Renal cortex interstitium (tissue), 11 donors: ENCODE data around the gene STARD13. TPM values are rescaled to one million over a fixed set of nuclear protein-coding genes. Genes with fewer than 3 reads are reported as not detected.

Experiments
- DNase-seq, 11 donors: peaks; one replicate each; pipeline ENCODE4 v3.0.0-alpha.2; 2013; ENCODE audit warnings: low read depth in 9 of 11, low spot score in 4 of 11; ENCODE audit errors: extremely low read depth in 1 of 11
- polyA plus RNA-seq, 3 donors: library from polyadenylated mRNA; unstranded; fragments of 120-200 nt; gene quantifications; one replicate each; pipeline ENCODE4 v1.2.1, GENCODE V29; 2013; ENCODE audit not compliant: insufficient read length in 3 of 3

The STARD13 gene
- polyA plus RNA-seq, 3 donors: 21.4 to 33.0 (median 21.6) TPM

DNA sequence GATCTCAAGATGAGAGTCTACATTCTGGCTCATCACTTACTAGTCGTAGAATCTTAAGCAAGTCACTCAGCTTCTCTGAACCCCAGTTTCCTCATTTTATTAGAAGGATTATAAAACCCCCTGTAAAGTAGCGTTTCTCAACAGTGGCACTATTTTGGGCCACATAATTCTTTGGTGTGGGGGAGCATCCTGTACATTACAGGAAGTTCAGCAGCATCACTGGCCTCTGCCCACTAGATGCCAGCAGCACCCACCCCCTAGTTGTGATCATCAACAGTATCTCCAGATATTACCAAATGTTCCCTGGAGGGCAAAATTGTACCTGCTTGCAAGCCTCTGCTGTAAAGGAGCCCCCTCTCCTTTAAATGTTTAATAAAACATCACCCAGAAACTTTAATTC lies 22.6 kb downstream of the STARD13 start:
- DNase-seq: no peak

- no peak for DNase-seq
Observed at GRCh38 chr13:33262594-33262993, 23.0 kb downstream of the STARD13 start.

GRCh38 chr13:33262062-33262487 lies 23.5 kb downstream of the STARD13 start:
- DNase-seq: no peak

DNA sequence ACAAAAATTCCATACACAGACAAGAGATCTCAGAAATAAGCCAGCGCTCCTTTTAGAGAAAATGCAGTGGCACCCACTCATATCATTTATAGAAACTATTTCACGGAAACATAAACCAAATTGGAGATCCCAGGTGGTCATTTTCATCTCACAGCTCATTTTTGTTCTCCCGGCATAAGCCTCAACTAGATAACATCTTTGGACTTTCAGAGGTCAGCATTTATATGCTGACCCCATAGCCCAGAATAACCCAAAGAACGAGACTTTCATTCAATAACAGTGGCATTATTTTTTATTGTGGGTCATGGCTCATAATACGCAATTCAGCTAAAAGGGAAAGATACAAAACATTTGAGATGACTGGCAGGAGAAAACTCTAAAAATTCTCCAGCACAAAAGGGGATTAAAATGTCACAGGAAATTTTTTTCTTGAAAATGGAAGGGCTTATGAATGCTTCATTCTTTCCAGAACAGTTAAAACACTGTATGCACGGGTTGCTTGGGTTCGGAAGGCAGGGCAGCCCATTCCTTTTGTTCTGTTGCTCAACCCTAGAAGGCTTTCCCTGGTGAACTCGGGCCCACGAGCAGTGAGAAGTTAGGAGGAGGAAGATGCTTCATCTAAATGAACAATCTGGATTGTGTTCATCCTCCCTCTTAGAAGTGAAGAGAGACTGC lies 24.0 kb downstream of the STARD13 start:
- DNase-seq: no peak

DNA sequence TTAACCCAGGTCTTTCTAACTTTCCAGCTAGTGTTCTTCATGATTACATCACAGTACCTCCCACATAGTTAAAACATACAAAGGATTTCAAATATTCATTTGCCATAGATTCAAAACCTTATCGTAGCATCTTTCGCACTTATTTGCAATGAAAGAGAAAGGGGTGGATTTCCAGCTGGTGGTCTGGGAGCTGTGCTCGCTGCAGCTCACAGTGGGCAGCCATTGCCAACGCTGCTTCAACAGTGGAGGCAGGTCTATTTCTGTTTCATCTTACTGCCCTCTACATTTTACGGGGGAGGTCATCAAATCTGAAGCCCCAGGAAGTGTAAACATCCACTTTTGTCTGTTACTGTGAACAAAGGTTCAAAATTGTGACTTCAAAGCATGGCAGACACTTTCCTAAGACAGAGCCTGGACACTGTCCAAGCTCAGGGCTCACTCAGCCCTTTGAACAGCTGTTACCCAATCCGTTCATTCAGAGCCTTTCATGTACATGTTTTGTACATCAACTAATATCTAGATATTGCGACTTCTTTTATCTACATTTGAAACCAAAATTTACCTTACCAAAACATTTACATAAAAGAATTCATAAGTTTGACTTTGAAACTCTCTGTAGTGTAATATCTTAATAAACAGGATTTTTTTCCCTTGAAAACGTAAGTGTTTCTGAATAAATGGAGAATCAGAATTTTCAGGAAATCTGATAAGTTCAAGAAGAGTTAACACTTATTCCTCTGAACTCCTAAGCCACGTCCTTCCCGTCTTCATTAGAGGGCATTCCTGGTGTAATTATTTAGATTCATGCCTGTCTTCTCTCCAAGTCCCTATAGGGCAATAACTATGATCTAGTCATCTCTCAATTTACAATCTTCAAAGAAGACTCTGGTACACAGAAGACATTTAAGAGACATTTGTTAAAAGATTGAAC lies 25.1 kb downstream of the STARD13 start:
- no peak for DNase-seq

- DNase-seq: no peak
Observed at GRCh38 chr13:33259296-33259695, 26.3 kb downstream of the STARD13 start.

GRCh38 chr13:33258808-33259193 lies 26.8 kb downstream of the STARD13 start:
- DNase-seq: no peak

DNA sequence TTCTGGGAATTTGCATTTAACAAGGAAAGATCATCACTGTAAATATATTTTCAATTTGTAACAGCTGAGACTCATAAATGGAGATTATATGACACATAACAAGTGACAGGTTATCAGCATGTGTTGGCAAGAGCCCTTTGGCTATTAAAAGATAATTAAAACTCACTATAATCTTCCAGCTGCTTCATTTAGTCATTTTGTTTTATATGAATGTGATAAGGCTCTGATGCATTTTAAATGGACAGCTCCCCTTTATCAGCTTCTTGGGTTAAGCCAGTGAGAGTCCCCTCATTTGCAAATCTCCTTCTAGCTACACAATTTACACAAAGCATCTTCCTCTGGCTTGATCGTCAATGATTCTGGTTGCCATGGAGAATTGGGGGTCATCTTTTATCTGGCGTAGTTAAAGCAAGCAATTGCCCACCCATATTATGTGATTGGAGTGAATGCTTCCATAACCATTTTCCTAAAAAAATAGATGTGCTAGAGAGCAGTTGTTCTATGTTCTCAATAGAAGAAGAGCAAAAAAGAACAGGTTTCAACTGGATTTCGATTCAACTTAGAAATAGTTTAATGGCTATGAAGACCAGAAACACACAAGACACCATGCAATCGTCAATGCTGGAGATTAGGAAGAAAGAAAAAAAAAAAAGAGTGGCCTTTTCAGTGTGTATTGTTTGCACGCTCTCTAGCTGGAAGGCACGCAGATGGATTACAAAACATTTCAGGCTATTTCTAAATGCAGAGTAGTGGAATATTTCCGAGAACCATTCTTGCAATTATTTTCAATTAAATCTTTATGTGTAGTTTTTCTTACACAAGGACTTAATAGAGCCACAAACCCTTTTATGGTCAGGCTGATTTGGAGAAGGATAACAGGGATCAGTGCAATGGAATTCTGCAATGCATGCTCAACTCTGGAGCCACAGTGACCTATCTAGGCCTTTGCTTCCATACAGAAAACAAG lies 27.4 kb downstream of the STARD13 start:
- DNase-seq: no peak

DNA sequence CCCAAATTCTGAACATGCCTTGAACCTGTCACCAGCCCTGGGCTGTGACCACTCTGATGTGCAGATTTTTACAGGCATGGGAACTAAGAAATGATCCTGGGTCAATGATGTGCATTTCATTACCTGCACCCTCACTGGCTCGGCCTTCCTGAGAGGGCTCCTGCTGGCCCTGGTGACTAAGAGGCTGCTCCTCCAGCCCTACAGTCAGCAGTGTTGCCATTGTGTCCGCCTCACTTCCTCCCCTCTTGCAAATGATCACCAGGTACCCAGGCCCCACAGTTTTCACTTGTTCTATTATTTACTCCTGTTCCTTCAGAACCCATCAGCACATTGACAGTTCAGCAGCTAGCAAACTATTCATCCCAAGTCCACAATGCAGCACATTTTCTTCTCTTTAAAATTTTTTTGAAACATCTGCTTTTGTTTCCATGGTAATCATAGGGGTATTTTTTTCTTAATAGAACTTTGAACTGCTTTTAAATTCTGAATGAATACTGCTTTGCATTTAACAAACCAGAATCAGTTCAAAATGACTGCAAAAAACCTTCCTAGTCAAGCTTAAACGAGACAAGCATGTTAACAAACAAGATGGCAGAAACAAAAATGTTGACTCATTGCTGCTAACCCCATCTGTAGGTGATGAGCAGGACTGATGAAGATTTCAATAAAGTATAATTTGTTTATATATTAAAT lies 29.3 kb downstream of the STARD13 start:
- DNase-seq: no peak

GRCh38 chr13:33252135-33252534 lies 33.4 kb downstream of the STARD13 start:
- no peak for DNase-seq

GRCh38 chr13:33251131-33251661 lies 34.4 kb downstream of the STARD13 start:
- DNase-seq: no peak

- no peak for DNase-seq
Observed at GRCh38 chr13:33250609-33251008, 34.9 kb downstream of the STARD13 start.

- no peak for DNase-seq
Observed at GRCh38 chr13:33249894-33250293, 35.7 kb downstream of the STARD13 start.

DNA sequence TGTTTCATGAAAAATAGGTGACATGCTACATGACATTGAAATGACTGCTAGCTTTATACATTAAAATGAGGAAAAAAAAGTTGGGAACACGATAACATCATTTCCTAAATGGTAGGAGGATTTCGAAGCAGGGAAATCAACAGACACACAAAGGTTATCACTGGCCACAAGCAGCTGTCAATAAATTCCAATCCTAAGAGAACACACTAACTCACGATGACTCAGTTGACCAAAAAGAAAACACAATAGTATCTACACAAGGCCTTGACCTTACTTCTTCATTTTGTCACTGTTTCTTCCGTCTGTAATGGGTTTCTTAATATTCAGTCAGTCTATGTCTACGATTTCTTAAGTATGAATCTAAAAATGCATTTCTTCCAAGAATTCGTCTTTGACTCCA lies 36.5 kb downstream of the STARD13 start:
- no peak for DNase-seq

DNA sequence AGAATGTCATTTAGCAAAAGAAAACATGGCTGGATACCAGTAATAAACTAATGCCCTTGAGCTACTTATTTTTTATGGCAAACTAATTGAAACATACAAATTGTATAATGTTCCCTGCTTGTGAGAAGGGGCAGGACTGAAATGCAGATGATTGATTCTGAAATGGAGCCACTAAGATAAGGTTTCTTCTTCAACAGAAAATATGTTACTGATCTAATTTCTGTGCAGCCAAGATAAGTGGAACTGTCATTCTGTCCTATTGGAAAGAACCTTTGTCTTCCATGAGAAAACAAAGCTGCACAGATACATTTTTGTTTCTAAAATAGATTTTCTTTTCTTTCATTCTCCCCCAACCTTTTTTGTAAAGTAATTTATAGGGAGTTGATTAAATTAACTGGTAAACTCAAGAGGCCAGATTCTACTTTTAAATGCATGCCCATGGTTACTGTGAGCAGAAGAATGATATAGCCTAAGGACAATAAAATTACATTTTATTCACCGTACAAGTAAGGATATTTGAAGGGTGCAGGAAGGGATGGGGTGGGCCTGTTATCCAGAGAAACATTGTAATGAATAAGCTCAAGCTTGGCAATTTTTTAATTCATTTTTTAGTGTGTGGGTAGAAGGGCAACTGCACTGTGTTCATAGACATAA lies 39.9 kb downstream of the STARD13 start:
- no peak for DNase-seq

DNA sequence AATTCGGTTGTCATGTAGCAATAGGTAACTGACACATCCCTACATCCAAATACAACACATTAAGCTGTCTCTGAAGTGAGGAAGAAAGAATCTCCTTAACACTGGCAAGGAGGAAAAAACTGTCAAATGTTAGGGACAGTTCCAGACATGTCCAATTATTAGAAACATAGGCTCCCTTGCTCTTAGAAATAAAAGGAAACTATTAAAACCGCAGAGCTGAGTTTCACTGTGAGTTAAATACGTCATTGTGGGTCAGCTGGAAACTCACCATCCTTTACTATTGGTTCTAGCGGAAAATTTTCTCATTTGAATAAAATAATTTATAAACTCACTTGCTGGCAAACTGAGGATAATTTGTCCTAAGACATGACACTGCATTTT lies 40.7 kb downstream of the STARD13 start:
- DNase-seq: no peak

DNA sequence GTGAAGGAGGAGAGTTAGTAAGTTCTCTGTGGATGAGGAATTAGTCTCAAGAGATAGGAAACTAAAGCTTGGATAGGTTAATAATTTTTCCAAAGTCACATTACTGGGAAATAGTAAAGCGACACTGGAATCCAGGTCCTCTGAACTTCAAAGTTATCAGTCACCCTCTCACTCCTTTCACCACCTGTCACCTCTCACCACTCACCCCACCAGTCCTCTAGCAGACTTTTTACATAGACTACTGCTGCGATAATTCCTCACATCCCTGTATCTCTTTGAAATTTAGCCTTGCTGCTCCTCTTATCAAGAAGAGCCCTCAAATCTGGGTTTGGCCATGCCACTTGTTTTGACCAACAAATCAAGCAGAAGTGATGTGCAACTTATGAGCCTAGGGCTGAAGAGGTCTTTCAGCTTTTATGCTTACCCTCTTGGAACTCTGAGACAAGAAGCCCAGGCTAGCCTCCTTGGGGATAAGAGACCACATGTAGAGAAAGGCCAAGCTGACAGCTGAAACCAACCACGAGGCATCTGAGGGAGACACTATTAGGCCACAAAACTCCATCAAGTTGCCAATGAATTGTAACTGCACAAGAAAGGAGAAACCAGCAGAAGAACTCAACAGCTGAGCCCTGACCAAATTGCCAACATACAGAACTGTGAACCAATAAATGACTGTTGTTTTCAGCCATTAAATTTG lies 41.2 kb downstream of the STARD13 start:
- DNase-seq: no peak
